Neural progenitor cell (in vitro differentiated cells): ENCODE data around the gene UBE2J1.

Experiments
- CTCF ChIP-seq: fragments of 200-600 bp; sonication (generic); IDR thresholded peaks from 2 replicates; pipeline ENCODE4 v1.5.1; 2017; ENCODE audit warnings: antibody characterized with exemption, mild to moderate bottlenecking
- EZH2 ChIP-seq: fragments of 200-600 bp; sonication (generic); IDR thresholded peaks from 2 replicates; pipeline ENCODE4 v1.6.1; 2017; ENCODE audit warnings: antibody characterized with exemption, mild to moderate bottlenecking, moderate library complexity

GRCh38 chr6:89310929-89311328 lies 41.6 kb downstream of the UBE2J1 start:
- TF ChIP-seq CTCF (no peak), EZH2 (no peak)
